GM12878 (cell line): ENCODE results near the gene EN1. TPM values are rescaled to one million over a fixed set of nuclear protein-coding genes. Genes with fewer than 3 reads are reported as not detected.

Experiments used
- ATAC-seq: fragments of 200-7000 bp; cut with Tn5 transposase; 3 replicates; pipeline ENCODE4 v1.9.1; 2020; ENCODE audit warnings: mild to moderate bottlenecking, moderate library complexity
- BruUV-seq: library from RNA; stranded (reverse); fragments of 400-500 nt; replicated peaks from 2 replicates; lab custom pipeline; 2021; lab: Mats Ljungman, UMichigan
- CTCF ChIA-PET: fragments of 300-600 bp; sonication (Branson Sonifier 250); formaldehyde crosslinking; extraction: SDS; loops from one replicate; lab custom pipeline; 2021; ENCODE audit warnings: inconsistent platforms; lab: Yijun Ruan, JAX
- POLR2A ChIA-PET: fragments of 350-600 bp; formaldehyde crosslinking; extraction: SDS; loops from one replicate; lab custom pipeline; 2021; ENCODE audit warnings: inconsistent platforms; lab: Charles Lee
- RAD21 ChIA-PET: fragments of 300-600 bp; sonication (Branson Sonifier 250); formaldehyde crosslinking; loops from one replicate; lab custom pipeline; 2023; ENCODE audit warnings: antibody characterized with exemption; ENCODE audit not compliant: unreplicated experiment; lab: Charles Lee
- SMC1A ChIA-PET: fragments of 300-600 bp; sonication (Branson Sonifier 250); formaldehyde crosslinking; loops from one replicate; lab custom pipeline; 2023; ENCODE audit not compliant: unreplicated experiment, uncharacterized antibody; lab: Charles Lee
- DNase-seq: peaks from one replicate; pipeline ENCODE4 v3.0.0-alpha.2; 2011; ENCODE audit warnings: low read depth, low spot score
- FAIRE-seq: peaks from 3 replicates; lab custom pipeline; 2011; peaks lifted over from hg19 to GRCh38; lab: Jason Lieb, UNC
- H2AFZ ChIP-seq: 2 replicates; pipeline ENCODE4 v1.6.0; 2011; ENCODE audit warnings: low read depth, low read length, control low read depth; ENCODE audit not compliant: control insufficient read depth
- H3K27ac ChIP-seq: 2 replicates; pipeline ENCODE4 v1.5.1; 2011; ENCODE audit warnings: control low read depth; ENCODE audit not compliant: control insufficient read depth, insufficient read depth
- H3K27me3 ChIP-seq, 2 experiments: replicated peaks in 1 of 2; 2 replicates each; pipeline versions ENCODE4 v1.6.0 to v1.6.1; 2011; ENCODE audit warnings: low read length in 1 of 2; ENCODE audit not compliant: control insufficient read depth in 2 of 2, insufficient read depth in 2 of 2
- H3K36me3 ChIP-seq, 2 experiments: 2 replicates each; pipeline ENCODE4 v1.5.1; 2011; ENCODE audit warnings: low read length in 1 of 2; ENCODE audit not compliant: control insufficient read depth in 2 of 2, insufficient read depth in 2 of 2
- H3K4me1 ChIP-seq: 2 replicates; pipeline ENCODE4 v1.6.1; 2011; ENCODE audit warnings: mild to moderate bottlenecking, low read length, moderate library complexity, mixed read lengths; ENCODE audit not compliant: control insufficient read depth, insufficient read depth
- H3K4me2 ChIP-seq: 2 replicates; pipeline ENCODE4 v1.6.0; 2011; ENCODE audit warnings: control low read depth; ENCODE audit not compliant: control insufficient read depth, insufficient read depth
- H3K4me3 ChIP-seq: fragments of 200-600 bp; sonication (generic); 2 replicates; pipeline ENCODE4 v1.5.1; 2016
- H3K79me2 ChIP-seq: 2 replicates; pipeline ENCODE4 v1.6.0; 2011; ENCODE audit warnings: low read length; ENCODE audit not compliant: control insufficient read depth, insufficient read depth
- H3K9ac ChIP-seq: 2 replicates; pipeline ENCODE4 v1.8.0; 2011; ENCODE audit warnings: low read length, control low read depth, mixed read lengths; ENCODE audit not compliant: control insufficient read depth, insufficient read depth
- H3K9me3 ChIP-seq: replicated peaks from 3 replicates; pipeline ENCODE4 v1.5.1; 2011; ENCODE audit warnings: mild to moderate bottlenecking, low read length; ENCODE audit not compliant: control insufficient read depth, insufficient read depth
- H4K20me1 ChIP-seq: 2 replicates; pipeline ENCODE4 v1.6.0; 2011; ENCODE audit not compliant: control insufficient read depth, insufficient read depth
- ATF2 ChIP-seq: IDR thresholded peaks from 2 replicates; pipeline ENCODE4 v1.6.1; 2012; ENCODE audit warnings: low read length, inconsistent platforms
- BACH1 ChIP-seq: fragments of 450-650 bp; IDR thresholded peaks from 2 replicates; pipeline ENCODE4 v1.6.1; 2017; ENCODE audit warnings: mild to moderate bottlenecking, borderline replicate concordance
- CHD4 ChIP-seq: fragments of 200-600 bp; sonication (generic); IDR thresholded peaks from 2 replicates; pipeline ENCODE4 v1.6.1; 2016; ENCODE audit warnings: mild to moderate bottlenecking
- CTCF ChIP-seq, 3 experiments: IDR thresholded peaks in 2 of 3; conservative IDR thresholded peaks in 1 of 3; 2 replicates each; pipeline ENCODE4 v1.5.1; 2011; ENCODE audit warnings: low read depth in 3 of 3, low read length in 3 of 3, mild to moderate bottlenecking in 3 of 3, control low read depth in 2 of 3, moderate library complexity in 2 of 3, inconsistent platforms in 1 of 3, mixed read lengths in 1 of 3; ENCODE audit not compliant: control insufficient read depth in 2 of 3, insufficient read depth in 1 of 3; ENCODE audit errors: extremely low read depth in 1 of 3
- E4F1 ChIP-seq: fragments of 450-650 bp; IDR thresholded peaks from 2 replicates; pipeline ENCODE4 v1.6.1; 2018; ENCODE audit warnings: borderline replicate concordance, mild to moderate bottlenecking; ENCODE audit not compliant: partially characterized antibody
- FOS ChIP-seq: IDR thresholded peaks from 3 replicates; pipeline ENCODE4 v1.6.1; 2011; ENCODE audit warnings: borderline replicate concordance; ENCODE audit not compliant: insufficient read length; ENCODE audit errors: extremely low read depth
- GABPA ChIP-seq: IDR thresholded peaks from 2 replicates; pipeline ENCODE4 v1.6.1; 2014; ENCODE audit warnings: antibody characterized with exemption, low read depth, mild to moderate bottlenecking, inconsistent platforms
- PML ChIP-seq: IDR thresholded peaks from 2 replicates; pipeline ENCODE4 v1.6.1; 2012; ENCODE audit warnings: low read length, inconsistent platforms
- POU2F2 ChIP-seq: IDR thresholded peaks from 3 replicates; pipeline ENCODE4 v1.6.1; 2011; ENCODE audit warnings: low read depth, mild to moderate bottlenecking, low read length, borderline replicate concordance
- RFX5 ChIP-seq: IDR thresholded peaks from 2 replicates; pipeline ENCODE4 v1.6.1; 2011; ENCODE audit warnings: low read depth, low read length, improper control_type of control experiment
- SIN3A ChIP-seq: IDR thresholded peaks from 2 replicates; pipeline ENCODE4 v1.6.1; 2012; ENCODE audit warnings: low read depth, low read length, improper control_type of control experiment
- SP1 ChIP-seq: IDR thresholded peaks from one replicate; pipeline ENCODE4 v1.6.1; 2011; ENCODE audit warnings: low read depth, low read length
- WGBS: methylation state at CpG from one replicate; pipeline ENCODE4 v1.1.6; 2016; ENCODE audit warnings: low lambda C conversion rate; ENCODE audit not compliant: insufficient replicate concordance, insufficient coverage; ENCODE audit errors: missing lambda C conversion rate; 5-methylcytosine and 5-hydroxymethylcytosine counted together
- in situ Hi-C: fragments of 300-500 bp; cut with MboI; formaldehyde crosslinking; loops from 9 replicates; pipeline ENCODE4 v1.14.3; 2018; ENCODE audit warnings: mixed read lengths
- intact Hi-C: fragments of 100-400 bp; cut with micrococcal nuclease; formaldehyde crosslinking; loops from one replicate; pipeline ENCODE4 v1.14.2; 2022; ENCODE audit not compliant: unreplicated experiment
- polyA plus RNA-seq, 11 experiments: library from polyadenylated mRNA; depleted of rRNA in 4 of 11; unstranded in 6 of 11; stranded (reverse) in 5 of 11; fragments of >200 nt; fragmentation: Nextera tagmentation in 4 of 11; fragmentation: Illumina TruSeq in 1 of 11; extraction: Ambion mirVana in 4 of 11; extraction: Trizol in 1 of 11; gene quantifications; 1 replicate in 1 of 11; 2 replicates in 10 of 11; pipeline versions ENCODE4 v1.2.1 to v1.2.3, GENCODE V29; 2011 to 2016; ENCODE audit warnings: inconsistent platforms in 2 of 11, missing spikeins in 2 of 11, low read depth in 1 of 11
- total RNA-seq, 4 experiments: library from RNA; depleted of rRNA in 3 of 4; stranded (reverse); fragments of >200 nt in 3 of 4; fragmentation: Illumina TruSeq in 1 of 4; extraction: Trizol in 1 of 4; gene quantifications; 2 replicates each; pipeline versions ENCODE4 v1.2.1 to v1.2.3, GENCODE V29; 2013 to 2021
- TF ChIP-seq, protein P1 (sequence below): fragments of 450-650 bp; IDR thresholded peaks from 2 replicates; pipeline ENCODE4 v1.6.1; 2017; ENCODE audit warnings: low read depth, mild to moderate bottlenecking, moderate library complexity

Gene EN1
- total and polyA plus RNA-seq, 10 of the 15 experiments (the other 5 are each of a cell fraction or from before 2014, with no cell fraction given) = not detected

- Histone ChIP-seq H3K9me3 (no peaks in the 10 kb centered on the region), H3K4me2 (no peak overlapping the region), H4K20me1 (no peaks in the 10 kb centered on the region), H3K79me2 (no peaks in the 10 kb centered on the region), H3K4me3 (no peak overlapping the region), H3K36me3 (no peaks in the 10 kb centered on the region), H3K9ac (no peak overlapping the region), H3K27me3 (peaks cover 5 to 6% of the 10 kb centered on the region in 2 experiments; a peak in 3 of 4 replicates), H3K4me1 (no peaks in the 10 kb centered on the region), H3K27ac (no peak overlapping the region), H2AFZ (no peak overlapping the region)
- CTCF ChIA-PET = no interaction called here
- RAD21 ChIA-PET = no interaction called here
- in situ Hi-C loops (no loop called here), intact Hi-C loops (no loop called here)
- POLR2A ChIA-PET = no interaction called here
- WGBS = 0% methylated on average over 2 of the region's 2 CpGs
- no peak for DNase-seq
- no TSS peak for BruUV-seq
- FAIRE-seq = no peak
- no peak for ATAC-seq
- SMC1A ChIA-PET = no interaction called here
- TF ChIP-seq CTCF (IDR thresholded peaks at IDR 0.05 in 2 of 3, conservative IDR thresholded peaks at IDR 0.05 in 1 of 3; ENCODE audit: control insufficient read depth in 2 of 3, extremely low read depth in 1 of 3, insufficient read depth in 1 of 3, low read depth in 3 of 3, low read length in 3 of 3) = no peak
- TF ChIP-seq BACH1 = no peak
- TF ChIP-seq CHD4 = no peak
- TF ChIP-seq, protein P1, sequence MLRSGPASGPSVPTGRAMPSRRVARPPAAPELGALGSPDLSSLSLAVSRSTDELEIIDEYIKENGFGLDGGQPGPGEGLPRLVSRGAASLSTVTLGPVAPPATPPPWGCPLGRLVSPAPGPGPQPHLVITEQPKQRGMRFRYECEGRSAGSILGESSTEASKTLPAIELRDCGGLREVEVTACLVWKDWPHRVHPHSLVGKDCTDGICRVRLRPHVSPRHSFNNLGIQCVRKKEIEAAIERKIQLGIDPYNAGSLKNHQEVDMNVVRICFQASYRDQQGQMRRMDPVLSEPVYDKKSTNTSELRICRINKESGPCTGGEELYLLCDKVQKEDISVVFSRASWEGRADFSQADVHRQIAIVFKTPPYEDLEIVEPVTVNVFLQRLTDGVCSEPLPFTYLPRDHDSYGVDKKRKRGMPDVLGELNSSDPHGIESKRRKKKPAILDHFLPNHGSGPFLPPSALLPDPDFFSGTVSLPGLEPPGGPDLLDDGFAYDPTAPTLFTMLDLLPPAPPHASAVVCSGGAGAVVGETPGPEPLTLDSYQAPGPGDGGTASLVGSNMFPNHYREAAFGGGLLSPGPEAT = no peak
- no peak for TF ChIP-seq ATF2
- TF ChIP-seq POU2F2 = no peak
- TF ChIP-seq E4F1 = no peak
- TF ChIP-seq GABPA = no peak
- no peak for TF ChIP-seq RFX5
- no peak for TF ChIP-seq SP1
- TF ChIP-seq SIN3A = no peak
- TF ChIP-seq PML = no peak
- no peak for TF ChIP-seq FOS
Measured at GRCh38 chr2:118811514-118812115, 35.8 kb downstream of the EN1 start.
